ENCODE data around the gene GRB10. TPM values are rescaled to one million over a fixed set of nuclear protein-coding genes. Genes with fewer than 3 reads are reported as not detected.

Gene GRB10
- total and polyA plus RNA-seq, 4 experiments from 2014 or later: 0.83 to 7.7 (median 5.0) TPM

DNA sequence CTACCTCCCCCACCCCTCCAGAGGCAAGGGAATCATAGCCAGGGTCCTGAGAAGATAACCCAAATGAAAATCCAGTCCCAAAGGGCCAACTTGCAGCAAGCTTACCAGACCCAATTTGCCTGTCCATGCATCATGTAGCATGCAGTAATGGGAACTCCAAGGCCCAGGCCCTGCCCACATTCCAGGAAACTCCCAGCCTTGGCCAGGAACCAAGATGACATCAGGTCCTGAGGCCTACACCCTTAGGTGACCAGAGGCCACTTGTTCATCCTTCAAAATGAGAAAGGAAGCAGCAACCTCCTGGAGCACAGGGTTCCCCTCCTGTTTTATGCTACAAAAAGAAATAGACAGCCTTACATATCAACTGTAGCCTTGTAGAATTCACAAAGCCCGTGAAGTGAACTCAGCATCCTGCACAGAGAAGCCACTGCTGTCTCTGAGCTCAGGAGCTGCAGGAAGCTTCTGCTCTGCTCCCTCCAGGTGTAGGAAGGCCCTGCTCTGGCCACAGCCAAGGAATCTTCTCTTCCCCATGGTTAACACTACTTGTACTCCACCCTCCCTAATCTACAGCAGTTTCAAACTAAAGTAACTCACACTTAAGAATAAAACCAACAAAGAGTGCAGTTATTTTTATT, 30.3 kb upstream of the GRB10 start:
- H3K27ac ChIP-seq (ENCODE audit: low read depth, low read length): no peak overlapping the region
- H3K4me3 Mint-ChIP-seq: no peak overlapping the region

DNA sequence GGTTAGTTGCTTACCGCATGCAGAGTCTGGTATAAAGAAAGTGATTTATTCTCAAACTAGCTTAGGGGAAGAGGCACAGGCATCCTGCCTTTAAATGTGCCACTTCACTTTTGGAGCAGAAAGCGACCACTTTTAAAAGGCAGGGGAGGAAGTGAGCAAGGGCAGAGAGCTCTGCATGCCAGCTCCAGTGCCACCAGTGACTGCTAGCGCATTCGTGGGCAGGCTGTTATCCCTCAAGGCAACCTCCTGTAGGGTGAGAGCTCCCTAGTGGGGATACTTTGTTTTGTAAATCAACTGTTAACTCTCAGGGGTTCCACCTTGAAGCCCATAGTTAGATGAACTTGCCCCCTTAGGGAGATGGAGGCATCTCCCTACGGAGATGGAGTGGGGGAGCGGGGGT, 29.4 kb upstream of the GRB10 start:
- H3K27me3 Mint-ChIP-seq: peaks cover 6 to 9% of the 10 kb centered on the region in 2 donors
- Histone ChIP-seq H3K27ac (ENCODE audit: low read depth, low read length) (no peak overlapping the region), H3K4me1 (ENCODE audit: insufficient read depth, low read length) (no peaks in the 10 kb centered on the region), H3K4me3 (ENCODE audit: low read length in 2 of 2) (no peak overlapping the region), H3K36me3 (ENCODE audit: insufficient read depth, low read length) (no peaks in the 10 kb centered on the region), H3K9me3 (ENCODE audit: control insufficient read depth in 1 of 2, low read length in 2 of 2) (no peaks in the 10 kb centered on the region), H3K27me3 (ENCODE audit: insufficient read depth, low read length) (no peaks in the 10 kb centered on the region)
- no peak overlapping the region for H3K27ac Mint-ChIP-seq
- peaks cover 0 to 3% (median 0%) of the 10 kb centered on the region in 8 donors for H3K9me3 Mint-ChIP-seq
- POLR2A ChIA-PET (ENCODE audit: partially characterized antibody): no interaction called here
- CTCF ChIA-PET (ENCODE audit: partially characterized antibody): interaction anchor here (1.0 kb wide), 1 partner anchor 10 kb away, joined by 4 read pairs; no protein-coding TSS in a partner anchor
- no peak for DNase-seq
- H3K36me3 Mint-ChIP-seq: no peaks in the 10 kb centered on the region
- intact Hi-C loops (cut with micrococcal nuclease): no loop called here
- no peaks in the 10 kb centered on the region for H3K4me1 Mint-ChIP-seq
- no peak overlapping the region for H3K4me3 Mint-ChIP-seq

More for the DNA sequence above, 30.3 kb upstream of the GRB10 start:
- Histone ChIP-seq H3K9me3 (ENCODE audit: control insufficient read depth in 1 of 2, low read length in 2 of 2) (no peaks in the 10 kb centered on the region), H3K36me3 (ENCODE audit: insufficient read depth, low read length) (no peaks in the 10 kb centered on the region), H3K27me3 (ENCODE audit: insufficient read depth, low read length) (no peaks in the 10 kb centered on the region), H3K4me1 (ENCODE audit: insufficient read depth, low read length) (no peaks in the 10 kb centered on the region), H3K4me3 (ENCODE audit: low read length in 2 of 2) (no peak overlapping the region)
- Mint-ChIP-seq H3K4me1 (no peaks in the 10 kb centered on the region), H3K27ac (no peak overlapping the region), H3K9me3 (peaks cover 0 to 3% (median 0%) of the 10 kb centered on the region in 8 donors), H3K36me3 (no peaks in the 10 kb centered on the region), H3K27me3 (peaks cover 6 to 9% of the 10 kb centered on the region in 2 donors)
- intact Hi-C loops (cut with micrococcal nuclease): no loop called here
- DNase-seq: no peak
- ChIA-PET POLR2A (ENCODE audit: partially characterized antibody) (no interaction called here), CTCF (ENCODE audit: partially characterized antibody) (no interaction called here)

DNA sequence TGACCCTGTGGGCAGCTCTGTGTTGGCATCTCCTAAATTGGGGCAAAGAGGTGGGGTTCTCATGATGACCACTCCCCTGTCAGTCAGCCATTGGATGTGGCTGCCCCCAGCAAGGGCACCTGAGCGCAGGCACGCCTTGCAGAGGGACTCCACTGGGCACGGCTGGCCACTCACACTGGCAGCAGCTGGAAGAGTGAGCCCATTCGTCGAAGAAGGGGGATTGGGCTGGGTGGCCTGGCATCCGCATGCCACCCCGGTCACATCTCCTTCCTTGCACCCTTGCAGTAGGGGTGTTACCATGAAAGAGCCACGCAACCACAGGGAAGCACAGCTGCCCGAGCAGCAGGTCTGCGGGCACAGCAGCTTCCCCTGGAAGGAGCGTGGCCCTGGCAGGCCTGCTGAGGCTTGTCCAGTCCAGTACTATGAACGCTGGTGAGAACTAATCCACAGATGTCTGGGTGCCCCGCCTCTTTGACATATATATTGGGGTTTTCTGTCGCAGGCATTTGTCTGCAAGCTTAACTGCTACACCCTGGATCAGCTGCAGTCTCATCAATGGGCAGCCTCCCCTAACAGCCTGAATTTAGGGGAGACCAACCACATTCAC, 25.7 kb upstream of the GRB10 start:
- no peaks in the 10 kb centered on the region for H3K36me3 ChIP-seq (ENCODE audit: insufficient read depth, low read length)

GRCh38 chr7:50807026-50807730, 24.5 kb upstream of the GRB10 start:
- POLR2A ChIA-PET (ENCODE audit: partially characterized antibody): no interaction called here

More for the DNA sequence above, 25.7 kb upstream of the GRB10 start:
- no peak overlapping the region for H3K27ac ChIP-seq (ENCODE audit: low read depth, low read length)
- intact Hi-C loops (cut with micrococcal nuclease): no loop called here
- Mint-ChIP-seq H3K9me3 (no peaks in the 10 kb centered on the region), H3K4me3 (no peak overlapping the region), H3K27ac (no peak overlapping the region), H3K27me3 (peaks cover 0 to 2% of the 10 kb centered on the region in 2 donors), H3K36me3 (no peaks in the 10 kb centered on the region), H3K4me1 (no peaks in the 10 kb centered on the region)
- no peaks in the 10 kb centered on the region for H3K9me3 ChIP-seq (ENCODE audit: control insufficient read depth in 1 of 2, low read length in 2 of 2)
- no peak overlapping the region for H3K4me3 ChIP-seq (ENCODE audit: low read length in 2 of 2)
- no peak for DNase-seq
- CTCF ChIA-PET (ENCODE audit: partially characterized antibody): no interaction called here
- no peaks in the 10 kb centered on the region for H3K4me1 ChIP-seq (ENCODE audit: insufficient read depth, low read length)
- POLR2A ChIA-PET (ENCODE audit: partially characterized antibody): no interaction called here
- no peaks in the 10 kb centered on the region for H3K27me3 ChIP-seq (ENCODE audit: insufficient read depth, low read length)

DNA sequence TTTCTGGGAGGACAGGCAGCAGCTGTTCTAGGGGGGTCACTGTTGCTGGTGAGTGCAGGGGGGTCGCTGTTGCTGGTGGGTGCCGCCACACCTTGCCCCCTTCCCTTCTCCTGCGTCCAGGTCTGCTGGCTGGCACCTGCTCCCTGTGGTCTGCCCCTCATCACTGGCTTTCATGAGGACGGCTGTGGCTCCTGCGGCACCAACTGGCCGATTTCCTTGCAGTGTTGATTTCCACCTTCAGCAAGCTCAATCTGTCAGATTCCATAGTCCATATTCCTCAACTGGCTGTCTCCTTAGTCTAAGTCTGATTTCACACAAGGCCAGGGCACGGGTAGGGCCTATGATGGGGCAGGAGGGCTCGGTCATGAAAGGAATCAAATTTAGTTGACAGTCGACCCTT, 23.4 kb upstream of the GRB10 start:
- intact Hi-C loops (cut with micrococcal nuclease): no loop called here

More at GRCh38 chr7:50807026-50807730, 24.5 kb upstream of the GRB10 start:
- Mint-ChIP-seq H3K9me3 (no peaks in the 10 kb centered on the region), H3K27me3 (peaks cover 0 to 2% of the 10 kb centered on the region in 2 donors), H3K27ac (no peak overlapping the region), H3K4me3 (no peak overlapping the region), H3K4me1 (no peaks in the 10 kb centered on the region), H3K36me3 (no peaks in the 10 kb centered on the region)
- Histone ChIP-seq H3K27ac (ENCODE audit: low read depth, low read length) (no peak overlapping the region), H3K36me3 (ENCODE audit: insufficient read depth, low read length) (no peaks in the 10 kb centered on the region), H3K9me3 (ENCODE audit: control insufficient read depth in 1 of 2, low read length in 2 of 2) (no peaks in the 10 kb centered on the region), H3K4me1 (ENCODE audit: insufficient read depth, low read length) (no peaks in the 10 kb centered on the region), H3K27me3 (ENCODE audit: insufficient read depth, low read length) (no peaks in the 10 kb centered on the region), H3K4me3 (ENCODE audit: low read length in 2 of 2) (no peak overlapping the region)
- CTCF ChIA-PET (ENCODE audit: partially characterized antibody): no interaction called here
- no peak for DNase-seq
- intact Hi-C loops (cut with micrococcal nuclease): no loop called here

DNA sequence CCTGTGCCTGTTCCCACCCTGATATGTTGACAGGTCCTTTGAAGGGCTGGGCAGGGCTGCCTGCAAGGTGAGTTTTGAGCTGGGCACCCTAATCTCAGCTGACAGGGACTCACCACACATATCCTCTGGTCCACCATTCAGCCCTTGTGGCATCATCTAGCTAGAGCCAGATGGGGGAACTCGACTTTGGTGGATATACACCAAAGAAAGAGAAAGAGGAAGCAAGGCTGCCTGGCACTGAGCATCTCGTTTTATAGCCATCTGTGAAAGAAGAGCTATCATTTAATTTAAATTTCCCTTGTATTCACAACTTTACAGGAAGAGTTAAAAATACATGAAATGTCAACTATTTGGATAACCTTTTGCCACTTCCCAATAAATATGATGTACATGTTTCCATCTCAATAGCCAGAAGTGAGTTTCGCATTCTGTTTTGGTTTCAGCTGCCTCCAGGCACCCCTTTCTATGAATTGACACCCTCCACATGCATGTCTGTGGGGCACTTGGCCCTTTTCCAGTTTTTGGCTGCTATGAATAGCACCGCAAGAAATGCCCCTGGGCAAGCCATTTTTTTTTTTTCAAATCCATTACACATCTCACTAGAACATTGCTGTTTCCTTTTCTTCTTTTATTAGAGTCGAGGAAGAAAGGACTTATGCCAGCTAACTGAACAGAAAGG, 22.9 kb upstream of the GRB10 start:
- no peak overlapping the region for H3K4me3 Mint-ChIP-seq
- intact Hi-C loops (cut with micrococcal nuclease): no loop called here
- no peak overlapping the region for H3K27ac Mint-ChIP-seq
- H3K27ac ChIP-seq (ENCODE audit: low read depth, low read length): no peak overlapping the region
- no peaks in the 10 kb centered on the region for H3K9me3 Mint-ChIP-seq
- peaks cover 2 to 6% of the 10 kb centered on the region in 2 donors for H3K27me3 Mint-ChIP-seq
- H3K36me3 ChIP-seq (ENCODE audit: insufficient read depth, low read length): no peaks in the 10 kb centered on the region
- H3K4me1 ChIP-seq (ENCODE audit: insufficient read depth, low read length): no peaks in the 10 kb centered on the region
- no peak overlapping the region for H3K4me3 ChIP-seq (ENCODE audit: low read length in 2 of 2)
- no peak for DNase-seq
- H3K36me3 Mint-ChIP-seq: no peaks in the 10 kb centered on the region
- no peaks in the 10 kb centered on the region for H3K27me3 ChIP-seq (ENCODE audit: insufficient read depth, low read length)
- CTCF ChIA-PET (ENCODE audit: partially characterized antibody): no interaction called here
- POLR2A ChIA-PET (ENCODE audit: partially characterized antibody): no interaction called here
- H3K9me3 ChIP-seq (ENCODE audit: control insufficient read depth in 1 of 2, low read length in 2 of 2): no peaks in the 10 kb centered on the region
- no peaks in the 10 kb centered on the region for H3K4me1 Mint-ChIP-seq

More for the DNA sequence above, 23.4 kb upstream of the GRB10 start:
- Mint-ChIP-seq H3K36me3 (no peaks in the 10 kb centered on the region), H3K27ac (no peak overlapping the region), H3K27me3 (peaks cover 0 to 4% of the 10 kb centered on the region in 2 donors), H3K9me3 (no peaks in the 10 kb centered on the region), H3K4me1 (no peaks in the 10 kb centered on the region), H3K4me3 (no peak overlapping the region)
- DNase-seq: no peak
- H3K4me1 ChIP-seq (ENCODE audit: insufficient read depth, low read length): no peaks in the 10 kb centered on the region
- ChIA-PET POLR2A (ENCODE audit: partially characterized antibody) (no interaction called here), CTCF (ENCODE audit: partially characterized antibody) (no interaction called here)
- no peak overlapping the region for H3K27ac ChIP-seq (ENCODE audit: low read depth, low read length)
- H3K27me3 ChIP-seq (ENCODE audit: insufficient read depth, low read length): no peaks in the 10 kb centered on the region
- H3K4me3 ChIP-seq (ENCODE audit: low read length in 2 of 2): no peak overlapping the region
- H3K36me3 ChIP-seq (ENCODE audit: insufficient read depth, low read length): no peaks in the 10 kb centered on the region
- H3K9me3 ChIP-seq (ENCODE audit: control insufficient read depth in 1 of 2, low read length in 2 of 2): no peaks in the 10 kb centered on the region
